Activated CD8-positive, alpha-beta memory T cell treated with anti-CD3 and anti-CD28 coated beads for 1 hour (primary cell): Measurements from ENCODE around the gene TRABD.

Source experiments
- DNase-seq, 2 donors: peaks; one replicate each; pipeline ENCODE4 v3.0.0-alpha.2; 2020; ENCODE audit warnings: low read depth in 1 of 2; ENCODE audit errors: extremely low read depth in 1 of 2

Gene TRABD

DNA sequence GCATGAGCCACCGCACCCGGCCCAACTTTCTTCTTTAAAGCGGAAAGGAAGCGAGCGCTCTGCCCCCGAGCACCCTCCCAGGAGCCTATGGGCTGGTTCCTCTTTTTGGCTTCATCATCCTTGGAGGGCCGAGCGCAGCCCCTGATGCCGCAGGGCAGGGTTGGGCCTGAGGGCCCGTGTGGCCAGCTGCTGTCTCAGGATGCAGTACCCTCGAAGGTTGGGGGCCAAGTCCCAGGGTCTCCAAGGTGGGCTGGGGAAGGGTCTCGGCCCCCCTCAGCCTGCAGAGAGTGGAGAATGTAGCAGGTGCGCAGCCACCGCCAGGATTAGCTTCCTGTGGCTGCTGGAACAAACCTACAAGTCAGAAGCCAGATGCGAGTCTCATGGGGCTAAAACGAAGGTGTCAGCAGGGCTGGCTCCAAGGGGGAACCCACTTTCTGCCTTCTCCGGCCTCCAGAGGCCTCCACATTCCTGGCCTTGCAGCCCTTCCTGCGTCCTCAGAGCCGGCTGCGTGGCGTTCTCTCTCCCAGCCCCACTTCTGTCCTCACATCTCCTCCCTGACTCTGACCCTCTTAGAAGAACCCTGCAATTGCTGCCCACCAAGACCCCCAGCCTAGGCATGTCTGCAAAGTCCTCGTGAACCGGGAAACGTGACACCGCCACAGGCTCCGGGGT, 12.3 kb upstream of the TRABD start:
- no peak for DNase-seq

DNA sequence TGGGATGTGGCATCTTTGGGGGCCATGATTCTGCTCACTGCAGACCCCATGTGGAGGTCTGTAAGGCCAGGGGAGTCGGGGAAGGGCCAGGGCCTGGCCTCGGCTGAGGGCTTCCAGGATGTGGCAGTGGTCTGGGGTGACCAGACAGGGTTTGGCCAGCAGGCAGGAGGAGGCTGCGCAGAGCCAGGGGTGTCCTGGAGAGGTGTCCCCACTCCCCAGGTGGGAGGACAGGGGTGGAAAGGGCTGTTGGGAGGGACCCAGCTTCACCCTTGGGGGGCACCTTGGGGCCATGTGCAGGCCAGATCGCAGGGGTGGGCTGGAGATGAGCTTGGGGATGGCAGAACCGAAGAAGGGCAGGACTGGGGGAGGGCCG, 11.7 kb upstream of the TRABD start:
- DNase-seq, result no peak

DNA sequence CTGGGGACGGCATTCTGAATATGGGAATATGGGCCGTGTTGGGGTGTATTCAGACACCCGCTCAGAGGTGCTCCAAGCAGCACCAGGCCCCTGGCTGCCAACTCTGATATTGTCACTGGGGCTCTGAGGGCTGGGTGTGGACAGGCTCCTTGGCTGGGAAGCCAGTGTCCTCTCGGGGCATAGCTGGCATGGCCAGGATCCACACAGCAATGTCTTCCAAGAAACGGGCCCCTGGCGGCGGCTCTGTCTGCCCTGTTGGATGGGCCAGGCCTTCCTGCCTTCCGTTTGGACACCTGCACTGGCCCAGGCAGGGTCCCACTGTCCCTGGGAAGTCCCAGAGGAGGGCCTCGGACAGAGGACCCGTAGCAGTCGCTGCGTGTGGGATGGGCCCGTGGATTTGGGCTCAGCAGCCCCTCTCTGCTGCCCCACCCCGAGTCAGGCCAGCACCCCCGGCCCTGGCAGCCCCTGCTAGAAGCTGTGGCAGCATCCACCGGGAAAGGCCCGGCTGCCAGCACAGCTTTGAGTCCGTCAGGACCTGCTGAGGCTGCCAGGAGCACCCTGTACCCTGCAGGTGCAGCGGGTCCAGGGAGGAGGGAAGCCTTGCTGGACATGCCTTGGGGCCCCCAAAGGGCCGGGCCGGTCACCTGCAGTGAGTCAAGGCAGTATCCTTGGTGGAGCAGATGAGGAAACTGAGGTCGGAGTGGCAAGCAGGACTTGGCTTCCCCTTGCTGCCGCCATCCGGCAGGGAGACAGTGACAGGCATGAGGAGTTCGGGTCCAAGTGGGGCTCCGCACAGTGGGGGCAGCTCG, 11.1 kb upstream of the TRABD start:
- DNase-seq, result no peak

DNA sequence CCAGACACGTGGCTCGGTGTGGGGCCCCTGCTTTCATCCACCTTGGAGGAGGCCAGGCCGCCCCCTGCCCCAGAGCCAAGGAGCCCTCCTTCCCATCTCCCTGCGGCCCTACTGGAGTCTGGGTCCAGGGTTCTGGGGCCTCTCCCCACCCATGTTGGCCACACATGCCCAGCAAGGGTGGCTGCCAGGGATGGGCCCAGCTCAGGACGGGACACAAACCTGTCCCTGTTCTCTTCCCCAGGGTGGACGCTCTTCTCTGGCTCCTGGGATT, 10.6 kb upstream of the TRABD start:
- no peak for DNase-seq

DNA sequence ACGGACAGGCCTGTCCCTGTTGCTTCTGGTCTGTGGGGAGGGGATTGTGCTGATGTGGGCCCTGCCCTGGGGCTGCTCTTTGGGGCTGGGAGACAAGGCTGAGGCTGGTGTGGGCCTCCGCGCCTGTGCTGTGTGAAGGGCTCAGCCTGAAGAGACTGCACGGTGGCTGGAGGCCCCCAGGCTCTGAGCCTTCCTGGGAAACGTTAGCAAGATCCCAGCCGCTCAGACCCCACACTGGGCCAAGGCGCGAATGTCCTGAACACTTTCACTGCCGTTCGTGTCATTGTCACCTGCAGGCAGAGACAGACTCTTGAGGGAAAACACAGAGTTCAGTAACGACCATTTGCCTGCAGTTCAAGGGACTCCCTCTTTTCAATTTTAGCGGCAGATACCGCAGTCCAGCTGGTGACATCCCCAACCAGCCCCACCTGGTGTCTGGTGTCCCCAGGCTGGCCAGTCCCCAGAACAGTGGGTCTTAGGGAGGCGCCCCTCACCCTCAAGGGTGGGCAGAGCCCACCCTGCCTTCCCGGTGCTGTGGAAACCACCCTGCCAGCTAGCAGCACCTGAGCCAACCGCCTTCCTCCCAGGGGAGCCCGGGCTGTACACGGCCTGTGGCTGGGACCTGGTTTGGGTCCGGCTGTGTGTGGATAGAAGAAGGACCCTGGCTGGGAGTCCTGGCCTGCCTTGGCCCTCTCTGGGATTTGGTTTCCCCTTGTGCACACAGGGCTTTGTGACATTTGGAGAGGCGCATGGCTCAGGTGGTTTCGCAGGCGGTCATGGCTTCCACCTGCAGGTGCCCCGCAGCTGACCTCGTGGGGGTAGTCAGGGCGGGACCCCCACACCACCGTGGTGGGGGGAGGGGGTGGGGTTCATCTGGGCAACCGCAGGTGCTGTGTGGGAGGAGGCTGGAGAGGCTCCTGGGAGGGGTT, 9.5 kb upstream of the TRABD start:
- DNase-seq, result no peak

DNA sequence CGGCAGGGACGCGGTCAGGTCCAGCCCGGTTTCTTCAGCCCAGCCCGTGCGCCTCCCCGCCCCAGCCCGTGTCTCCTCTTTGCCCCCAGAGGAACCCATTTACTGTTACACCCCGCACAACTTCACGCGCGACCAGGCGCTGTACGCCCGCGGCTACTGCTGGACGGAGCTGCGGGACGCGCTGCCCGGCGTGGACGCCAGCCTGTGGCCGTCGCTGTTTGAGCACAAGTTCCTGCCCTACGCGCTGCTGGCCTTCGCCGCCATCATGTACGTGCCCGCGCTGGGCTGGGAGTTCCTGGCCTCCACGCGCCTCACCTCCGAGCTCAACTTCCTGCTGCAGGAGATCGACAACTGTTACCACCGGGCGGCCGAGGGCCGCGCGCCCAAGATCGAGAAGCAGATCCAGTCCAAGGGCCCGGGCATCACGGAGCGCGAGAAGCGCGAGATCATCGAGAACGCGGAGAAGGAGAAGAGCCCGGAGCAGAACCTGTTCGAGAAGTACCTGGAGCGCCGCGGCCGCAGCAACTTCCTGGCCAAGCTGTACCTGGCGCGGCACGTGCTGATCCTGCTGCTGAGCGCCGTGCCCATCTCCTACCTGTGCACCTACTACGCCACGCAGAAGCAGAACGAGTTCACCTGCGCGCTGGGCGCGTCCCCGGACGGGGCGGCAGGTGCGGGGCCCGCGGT, 8.7 kb upstream of the TRABD start:
- no peak for DNase-seq

DNA sequence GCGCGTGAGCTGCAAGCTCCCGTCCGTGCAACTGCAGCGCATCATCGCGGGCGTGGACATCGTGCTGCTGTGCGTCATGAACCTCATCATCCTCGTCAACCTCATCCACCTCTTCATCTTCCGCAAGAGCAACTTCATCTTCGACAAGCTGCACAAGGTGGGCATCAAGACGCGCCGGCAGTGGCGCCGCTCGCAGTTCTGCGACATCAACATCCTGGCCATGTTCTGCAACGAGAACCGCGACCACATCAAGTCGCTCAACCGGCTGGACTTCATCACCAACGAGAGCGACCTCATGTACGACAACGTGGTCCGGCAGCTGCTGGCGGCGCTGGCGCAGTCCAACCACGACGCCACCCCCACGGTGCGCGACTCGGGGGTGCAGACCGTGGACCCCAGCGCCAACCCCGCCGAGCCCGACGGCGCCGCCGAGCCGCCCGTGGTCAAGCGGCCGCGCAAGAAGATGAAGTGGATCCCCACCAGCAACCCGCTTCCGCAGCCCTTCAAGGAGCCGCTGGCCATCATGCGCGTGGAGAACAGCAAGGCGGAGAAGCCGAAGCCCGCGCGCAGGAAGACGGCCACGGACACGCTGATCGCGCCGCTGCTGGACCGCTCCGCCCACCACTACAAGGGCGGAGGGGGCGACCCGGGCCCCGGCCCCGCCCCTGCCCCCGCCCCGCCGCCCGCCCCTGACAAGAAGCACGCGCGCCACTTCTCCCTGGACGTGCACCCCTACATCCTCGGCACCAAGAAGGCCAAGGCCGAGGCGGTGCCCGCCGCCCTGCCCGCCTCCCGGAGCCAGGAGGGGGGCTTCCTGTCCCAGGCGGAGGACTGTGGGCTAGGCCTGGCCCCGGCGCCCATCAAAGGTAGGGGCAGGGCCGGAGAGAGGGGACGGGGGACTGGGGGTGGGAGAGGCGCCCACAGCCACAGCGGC, 7.9 kb upstream of the TRABD start:
- DNase-seq, result no peak

DNA sequence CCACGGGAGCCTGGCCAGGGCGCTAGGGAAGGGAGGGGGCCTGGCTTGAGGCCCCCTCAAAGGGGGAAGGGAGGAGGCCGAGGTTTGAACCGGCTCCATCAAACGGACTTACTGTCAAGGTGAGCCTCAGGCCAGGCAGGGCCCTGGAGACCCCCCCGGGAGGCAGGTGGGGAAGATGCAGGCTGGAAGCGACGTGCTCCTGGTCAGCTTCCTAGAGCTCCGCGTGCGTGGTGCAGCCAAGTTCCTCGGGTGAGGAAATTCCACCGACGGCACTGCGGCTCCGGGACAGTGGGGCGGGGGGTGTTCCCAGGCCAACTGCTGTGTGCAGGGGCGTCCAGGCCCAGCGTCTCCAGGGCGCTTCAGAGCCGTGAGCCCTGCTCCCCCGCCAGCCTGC, 7.2 kb upstream of the TRABD start:
- DNase-seq, result no peak

DNA sequence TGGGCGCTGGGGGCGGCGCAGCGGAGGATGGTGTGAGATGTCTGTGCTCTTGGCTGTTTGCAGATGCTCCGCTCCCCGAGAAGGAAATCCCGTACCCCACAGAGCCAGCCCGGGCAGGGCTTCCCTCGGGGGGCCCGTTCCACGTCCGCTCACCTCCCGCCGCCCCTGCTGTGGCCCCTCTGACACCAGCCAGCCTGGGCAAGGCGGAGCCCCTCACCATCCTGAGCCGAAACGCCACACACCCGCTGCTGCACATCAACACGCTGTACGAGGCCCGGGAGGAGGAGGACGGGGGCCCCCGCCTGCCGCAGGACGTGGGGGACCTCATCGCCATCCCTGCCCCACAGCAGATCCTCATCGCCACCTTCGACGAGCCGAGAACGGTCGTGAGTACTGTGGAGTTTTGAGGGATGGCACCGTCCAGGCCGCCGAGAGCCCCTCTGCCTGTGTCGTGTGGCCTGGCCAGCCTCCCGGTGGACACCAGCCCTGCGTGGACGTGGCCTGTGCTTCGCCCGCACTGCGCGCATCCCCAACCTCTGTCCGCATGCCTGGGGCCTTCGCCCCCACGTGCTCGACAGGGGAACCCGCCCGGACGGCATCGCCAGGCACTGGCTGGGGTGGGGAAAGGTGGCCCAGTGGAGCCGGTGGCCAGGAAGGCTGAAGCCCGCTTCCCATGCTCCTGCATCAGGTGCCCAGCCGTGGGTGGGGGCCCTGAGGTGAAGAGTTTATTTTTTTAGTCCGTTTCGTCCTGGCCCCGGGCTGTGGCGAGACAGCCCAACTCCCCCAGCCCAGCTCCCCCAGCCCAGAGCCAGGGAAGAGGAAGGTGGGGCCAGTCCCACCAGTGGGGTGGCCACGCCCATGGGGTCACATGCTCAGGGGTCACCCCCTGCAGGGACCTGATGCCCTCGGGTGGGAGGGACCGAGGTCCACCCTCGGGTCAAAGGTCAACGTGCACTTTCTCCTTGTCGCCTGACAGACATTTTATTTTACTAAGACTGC, 6.5 kb upstream of the TRABD start:
- DNase-seq, result no peak

DNA sequence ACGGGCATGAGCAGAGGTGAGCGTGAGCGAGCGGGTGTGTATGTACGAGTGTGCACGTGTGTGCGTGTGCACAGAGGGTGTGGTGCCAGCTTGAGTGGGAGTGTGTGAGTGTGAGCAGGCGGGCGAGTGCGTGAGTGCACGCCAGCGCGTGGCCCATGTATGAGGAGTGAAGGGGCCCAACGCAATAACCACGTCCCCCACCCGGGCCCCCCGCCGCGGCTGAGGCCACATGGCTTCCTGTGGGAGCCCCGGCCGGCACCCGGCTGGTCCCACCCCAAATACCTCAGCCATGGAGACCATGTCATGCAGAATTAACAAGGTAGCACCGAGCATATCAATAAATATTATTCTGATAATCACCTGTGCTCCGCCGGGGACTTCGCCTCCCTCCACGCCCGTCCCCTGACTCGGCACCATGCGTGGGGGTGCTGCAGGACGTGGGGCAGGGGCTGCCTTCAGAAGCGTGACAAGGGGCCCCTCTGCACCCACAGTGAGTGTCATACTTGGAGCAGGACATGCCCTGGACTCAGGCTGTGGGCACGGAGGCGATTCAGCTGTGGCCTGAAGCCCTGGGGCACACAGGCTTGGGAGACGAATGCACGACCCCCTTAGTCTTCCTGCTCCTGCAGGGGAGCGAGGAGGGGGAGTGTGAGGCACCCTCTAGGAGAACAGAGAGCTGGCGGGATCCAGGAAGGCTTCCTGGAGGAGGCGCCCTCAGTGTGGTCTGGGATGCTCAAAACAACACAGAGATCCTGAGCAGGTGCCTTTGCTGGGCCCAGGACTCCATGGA, 5.6 kb upstream of the TRABD start:
- no peak for DNase-seq

DNA sequence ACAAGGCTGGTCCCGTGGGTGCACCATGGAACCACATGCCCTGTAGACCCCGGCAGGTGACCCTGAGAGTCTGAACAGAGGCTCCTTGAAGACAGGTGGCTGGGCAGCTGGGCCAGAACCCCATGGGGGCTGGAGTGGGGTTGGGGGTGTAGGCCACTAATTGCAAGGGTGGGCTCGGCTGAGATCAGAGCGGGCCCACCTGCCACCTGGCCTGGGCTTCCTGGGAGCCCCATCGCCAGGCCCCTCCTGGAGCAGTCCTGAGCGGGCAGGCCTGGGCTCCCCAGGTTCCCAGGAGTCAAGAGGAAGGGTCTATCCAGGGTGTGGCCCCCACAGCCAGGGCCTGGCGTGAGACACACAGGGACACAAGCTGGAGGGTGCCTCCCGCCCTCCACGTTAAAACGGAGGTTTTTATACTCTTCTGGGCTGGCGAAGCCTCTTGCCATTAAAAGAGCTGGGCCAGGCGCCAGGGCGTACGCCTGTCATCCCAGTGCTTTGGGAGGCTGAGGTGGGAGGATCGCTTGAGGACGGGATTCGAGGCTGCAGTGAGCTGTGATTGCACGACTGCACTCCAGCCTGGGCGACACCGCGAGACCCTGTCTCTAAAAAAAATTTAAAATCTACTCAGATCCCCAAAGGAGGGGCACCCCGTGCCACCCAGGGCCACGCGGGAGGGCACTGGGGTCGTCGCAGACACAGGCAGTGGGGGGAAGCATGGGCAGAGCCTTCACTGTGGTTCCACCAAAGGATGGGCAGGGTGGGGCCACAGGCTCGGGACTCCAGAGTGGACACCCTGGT, 4.8 kb upstream of the TRABD start:
- no peak for DNase-seq

DNA sequence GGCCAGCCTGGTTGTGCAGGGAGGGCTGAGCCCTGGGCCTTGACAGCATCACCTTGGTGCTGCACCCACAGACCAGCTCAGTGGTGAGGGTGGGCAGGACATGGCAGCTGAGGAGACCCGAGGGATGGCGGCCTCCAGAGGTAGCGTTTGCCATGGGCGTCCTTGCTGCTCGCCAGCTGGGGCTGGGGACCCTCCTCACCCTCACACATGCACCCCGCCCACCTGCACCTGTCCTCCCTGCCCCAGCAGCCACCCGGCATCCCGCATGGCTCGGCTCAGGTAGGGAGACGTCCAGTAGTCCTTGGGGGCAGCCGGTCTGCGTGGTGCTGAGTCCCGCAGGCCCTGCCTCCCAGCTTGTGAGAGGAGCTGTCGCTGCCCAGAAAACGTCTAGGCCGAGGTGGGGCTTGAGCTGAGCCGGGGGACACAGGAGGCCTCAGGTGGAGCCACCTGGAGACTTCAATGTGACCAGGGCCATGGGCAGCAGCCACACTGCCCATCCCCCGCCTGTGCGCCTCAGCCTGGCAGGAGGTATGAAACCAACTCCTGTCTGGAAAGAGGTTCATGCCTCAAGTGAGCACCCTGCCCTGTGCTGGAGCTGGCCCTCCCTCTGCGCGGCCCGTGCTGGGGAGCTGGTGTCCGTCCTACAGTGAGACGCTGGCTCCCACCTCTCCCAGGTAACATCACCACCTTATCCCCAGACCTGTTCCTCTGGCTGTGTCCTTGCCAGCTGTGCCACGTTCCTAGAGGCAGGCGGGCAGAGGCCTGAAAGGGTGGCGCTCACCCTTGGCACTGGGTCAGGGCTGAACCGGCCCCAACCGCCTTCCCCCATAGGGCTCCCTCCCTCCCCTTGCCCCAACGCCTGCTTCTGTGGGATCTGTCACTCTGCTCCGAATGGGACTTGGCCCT, 3.3 kb upstream of the TRABD start:
- no peak for DNase-seq

DNA sequence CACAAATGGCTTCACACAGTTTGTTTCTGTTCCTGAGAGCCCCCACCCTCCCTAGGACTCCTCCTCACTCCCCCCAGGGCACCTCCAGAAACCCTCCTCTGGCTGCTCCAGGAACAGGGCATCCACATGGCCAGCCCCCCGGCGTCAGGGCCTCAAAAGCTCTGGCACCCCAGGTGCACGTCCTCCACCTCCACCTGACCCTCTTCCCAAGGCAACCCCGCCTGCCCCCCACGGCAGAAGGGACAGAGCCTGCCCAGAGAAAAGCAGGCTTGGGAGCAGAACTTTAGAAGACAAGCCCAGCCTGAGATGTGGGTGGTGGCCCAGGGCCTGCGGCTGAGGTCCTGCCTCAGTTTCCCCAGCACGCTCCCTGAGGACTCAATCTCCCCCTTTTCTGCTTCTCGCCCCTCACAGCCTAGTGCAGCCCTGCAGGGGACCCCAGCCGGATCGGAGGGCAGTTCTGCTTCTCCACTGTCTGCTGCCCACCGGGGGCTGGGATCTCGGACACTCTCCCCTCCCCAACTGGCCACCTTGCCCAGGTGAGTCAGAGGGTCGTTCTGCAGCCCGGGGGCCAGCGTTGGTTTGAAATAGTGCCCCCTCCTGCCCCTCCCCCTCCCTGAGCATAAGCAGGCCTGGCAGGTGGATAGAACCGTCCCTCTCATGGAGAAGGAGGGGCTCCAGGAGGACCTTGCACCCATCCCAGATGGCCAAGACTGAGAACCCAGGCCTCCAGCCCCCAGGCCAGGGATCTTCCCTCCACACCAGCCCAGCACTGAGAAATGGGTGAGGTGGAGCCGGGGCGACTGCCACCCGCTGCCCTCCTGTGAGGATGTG, 2.4 kb upstream of the TRABD start:
- no peak for DNase-seq

DNA sequence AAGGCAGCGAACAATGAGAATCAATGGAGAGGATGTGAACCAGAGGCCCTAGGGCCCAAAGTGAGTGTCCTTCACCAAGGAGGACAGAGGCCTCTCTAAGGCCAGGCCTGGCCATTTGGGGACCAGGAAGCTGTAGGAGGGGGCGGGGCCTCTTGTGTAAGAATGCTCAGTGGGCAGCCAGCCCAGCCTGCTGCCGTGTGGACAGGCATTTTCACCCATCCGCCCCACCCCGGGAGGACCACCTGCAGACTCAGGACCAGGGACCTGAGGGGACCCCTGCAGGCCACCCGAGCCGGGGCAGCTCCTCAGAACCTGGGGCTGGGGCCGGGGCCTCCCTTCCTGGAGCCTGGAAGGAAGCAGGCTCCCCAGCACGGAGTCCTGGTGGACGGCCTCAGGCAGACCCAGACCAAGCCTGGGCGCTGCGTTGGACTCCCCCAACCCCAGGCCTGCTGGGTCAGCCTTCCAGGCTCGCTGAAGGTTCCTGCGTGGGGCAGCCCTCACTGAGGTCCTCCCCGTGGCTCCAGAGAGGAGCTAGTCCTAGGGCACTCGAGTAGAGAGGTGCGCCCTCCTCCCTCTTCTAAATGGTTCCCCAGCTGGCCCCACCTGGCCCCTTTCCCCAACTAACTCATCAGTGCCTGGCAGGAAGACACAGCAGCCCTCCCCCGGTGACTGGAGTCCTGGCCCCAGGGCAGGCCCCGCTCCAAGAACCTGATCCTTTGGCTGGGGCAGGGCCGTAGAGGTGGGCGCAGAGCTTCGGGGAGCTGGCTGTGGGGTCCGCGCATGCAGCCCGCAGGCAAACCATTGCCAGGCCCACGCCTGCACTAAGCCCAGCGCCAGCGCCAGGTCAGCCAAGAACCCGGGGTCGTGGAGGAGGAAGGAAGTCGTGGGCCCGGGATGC, 1.5 kb upstream of the TRABD start:
- DNase-seq, result no peak
